B cell (primary cell): Measurements from ENCODE around the gene SNAP47. TPM values are rescaled to one million over a fixed set of nuclear protein-coding genes. Genes with fewer than 3 reads are reported as not detected.

ENCODE experiments used
- ATAC-seq: fragments of 200-7000 bp; cut with Tn5 transposase; one replicate; pipeline ENCODE4 v1.10.0; 2021; ENCODE audit warnings: low read depth, mild to moderate bottlenecking, moderate number of reproducible peaks, moderate library complexity
- CTCF ChIA-PET: fragments of 350-600 bp; sonication (Branson Sonifier 250); formaldehyde crosslinking; loops from one replicate; lab custom pipeline; 2021; ENCODE audit warnings: antibody characterized with exemption, inconsistent platforms; lab: Charles Lee
- POLR2A ChIA-PET: fragments of 350-600 bp; sonication (Branson Sonifier 250); formaldehyde crosslinking; loops from one replicate; lab custom pipeline; 2021; ENCODE audit warnings: antibody characterized with exemption; lab: Charles Lee
- DNase-seq: peaks from one replicate; pipeline ENCODE4 v3.0.0; 2013
- H2AFZ ChIP-seq: 2 replicates; pipeline ENCODE4 v1.6.1; 2012; ENCODE audit warnings: mild to moderate bottlenecking, low read depth, low read length; ENCODE audit not compliant: insufficient read depth, poor library complexity, severe bottlenecking
- H3K27ac ChIP-seq, 2 donors: 1 replicate in 1 of 2; 2 replicates in 1 of 2; pipeline ENCODE4 v1.5.1; 2012 to 2013; ENCODE audit warnings: low read length in 2 of 2, mild to moderate bottlenecking in 2 of 2, moderate library complexity in 1 of 2
- H3K27me3 ChIP-seq, 4 experiments: fragments of 200-600 bp in 1 of 4; sonication (generic) in 1 of 4; replicated peaks in 1 of 4; 1 replicate in 2 of 4; 2 replicates in 2 of 4; pipeline versions ENCODE4 v1.6.1 to v1.7.0; 2013 to 2016; ENCODE audit warnings: low read length in 3 of 4, mild to moderate bottlenecking in 2 of 4, mixed read lengths in 1 of 4, moderate library complexity in 1 of 4; ENCODE audit not compliant: insufficient read depth in 4 of 4, control insufficient read depth in 3 of 4; ENCODE audit errors: control extremely low read depth in 1 of 4
- H3K36me3 ChIP-seq, 2 experiments: replicated peaks in 1 of 2; 1 replicate in 1 of 2; 2 replicates in 1 of 2; pipeline versions ENCODE4 v1.6.1 to v1.7.1; 2013; ENCODE audit warnings: low read length in 1 of 2; ENCODE audit not compliant: insufficient read depth in 2 of 2, control insufficient read depth in 1 of 2; ENCODE audit errors: control extremely low read depth in 1 of 2, extremely low read depth in 1 of 2
- H3K4me1 ChIP-seq, 2 donors: fragments of 200-600 bp in 1 of 2; sonication (generic) in 1 of 2; 1 replicate in 1 of 2; 2 replicates in 1 of 2; pipeline versions ENCODE4 v1.5.1 to v1.6.1; 2013 to 2017; ENCODE audit warnings: low read length in 2 of 2; ENCODE audit not compliant: control insufficient read depth in 2 of 2, insufficient read depth in 2 of 2
- H3K4me2 ChIP-seq: replicated peaks from 2 replicates; pipeline ENCODE3; 2012; ENCODE audit warnings: mild to moderate bottlenecking, low read depth, low read length; ENCODE audit not compliant: poor library complexity, severe bottlenecking
- H3K4me3 ChIP-seq, 5 experiments: fragments of 200-600 bp in 1 of 5; sonication (generic) in 1 of 5; 1 replicate in 3 of 5; 2 replicates in 2 of 5; pipeline versions ENCODE4 v1.5.1 to v1.7.0; 2011 to 2016; ENCODE audit warnings: low read length in 4 of 5, mild to moderate bottlenecking in 4 of 5, low read depth in 2 of 5, control low read depth in 1 of 5, moderate library complexity in 1 of 5; ENCODE audit not compliant: insufficient read depth in 1 of 5; ENCODE audit errors: control extremely low read depth in 1 of 5, extremely low read depth in 1 of 5
- H3K79me2 ChIP-seq: fragments of 200-600 bp; sonication (generic); one replicate; pipeline ENCODE4 v1.6.0; 2016; ENCODE audit warnings: low read length; ENCODE audit not compliant: control insufficient read depth, insufficient read depth
- H3K9ac ChIP-seq: fragments of 200-600 bp; sonication (generic); 2 replicates; pipeline ENCODE4 v1.6.1; 2017; ENCODE audit warnings: mild to moderate bottlenecking, low read length, moderate library complexity
- H3K9me3 ChIP-seq, 3 donors: one replicate each; pipeline versions ENCODE4 v1.6.1 to v1.7.1; 2013; ENCODE audit warnings: low read length in 2 of 3; ENCODE audit not compliant: control insufficient read depth in 2 of 3, insufficient read depth in 1 of 3; ENCODE audit errors: control extremely low read depth in 1 of 3
- H4K20me1 ChIP-seq: 2 replicates; pipeline ENCODE4 v1.6.0; 2012; ENCODE audit warnings: mild to moderate bottlenecking, low read length; ENCODE audit not compliant: insufficient read depth, control insufficient read depth, poor library complexity, severe bottlenecking
- H3K27ac Mint-ChIP-seq: one replicate; pipeline ENCODE4 v1.8.0; 2021; ENCODE audit warnings: mixed read lengths
- H3K27me3 Mint-ChIP-seq: one replicate; pipeline ENCODE4 v1.8.0; 2021; ENCODE audit warnings: mixed read lengths
- H3K4me1 Mint-ChIP-seq: one replicate; pipeline ENCODE4 v1.8.0; 2021; ENCODE audit warnings: mixed read lengths
- H3K4me3 Mint-ChIP-seq: one replicate; pipeline ENCODE4 v1.8.0; 2021; ENCODE audit warnings: mixed read lengths
- H3K9me3 Mint-ChIP-seq: one replicate; pipeline ENCODE4 v1.8.0; 2022; ENCODE audit warnings: mixed read lengths; ENCODE audit not compliant: insufficient read depth
- CTCF ChIP-seq: fragments of 200-600 bp; IDR thresholded peaks from one replicate; pipeline ENCODE4 v1.8.0; 2022; ENCODE audit warnings: antibody characterized with exemption, mild to moderate bottlenecking
- EZH2 ChIP-seq: IDR thresholded peaks from 2 replicates; pipeline ENCODE4 v1.6.1; 2012; ENCODE audit warnings: borderline replicate concordance, low read depth, mild to moderate bottlenecking, moderate library complexity, low read length; ENCODE audit not compliant: insufficient read depth, poor library complexity, severe bottlenecking
- WGBS: methylation state at CpG from one replicate; pipeline ENCODE4 v1.1.5; 2013; ENCODE audit warnings: missing lambda C conversion rate; ENCODE audit not compliant: insufficient coverage; 5-methylcytosine and 5-hydroxymethylcytosine counted together
- intact Hi-C: fragments of 100-400 bp; cut with micrococcal nuclease; formaldehyde crosslinking; loops from one replicate; pipeline ENCODE4 v1.10.0; 2022
- polyA plus RNA-seq: library from polyadenylated mRNA; depleted of rRNA; stranded (reverse); fragments of >200 nt; gene quantifications from 2 replicates; pipeline ENCODE4 v1.2.3, GENCODE V29; 2012
- total RNA-seq, 2 donors: library from RNA; stranded (reverse); fragments of 120-200 nt in 1 of 2; gene quantifications; 1 replicate in 1 of 2; 2 replicates in 1 of 2; pipeline versions ENCODE4 v1.2.3 to v1.2.4, GENCODE V29; 2013 to 2022

Gene SNAP47
- total and polyA plus RNA-seq, 2 donors (not counting 1 experiment from before 2014, with no cell fraction given), result 25.6 to 34.9 TPM

- Histone ChIP-seq H3K9me3 (no peaks in the 10 kb centered on the region), H3K27me3 (no peaks in the 10 kb centered on the region), H2AFZ (no peak overlapping the region), H3K4me1 (peaks cover 0 to 2% of the 10 kb centered on the region in 2 donors), H3K4me2 (no peak overlapping the region), H3K36me3 (peaks cover 0 to 49% of the 10 kb centered on the region in 2 experiments), H4K20me1 (no peaks in the 10 kb centered on the region), H3K27ac (no peak overlapping the region), H3K4me3 (no peak overlapping the region), H3K79me2 (no peaks in the 10 kb centered on the region), H3K9ac (no peak overlapping the region)
- H3K4me1 Mint-ChIP-seq, result peaks cover 7% of the 10 kb centered on the region
- no peak overlapping the region for H3K4me3 Mint-ChIP-seq
- CTCF ChIA-PET, result interaction anchor here (0.9 kb wide), 1 partner anchor 10 kb away, joined by 3 read pairs; no protein-coding TSS in a partner anchor
- no peak for DNase-seq
- ATAC-seq, result no peak
- H3K9me3 Mint-ChIP-seq, result no peaks in the 10 kb centered on the region
- 100% methylated on average over 2 of the region's 7 CpGs for WGBS
- no peak for TF ChIP-seq EZH2
- no peak for TF ChIP-seq CTCF
- intact Hi-C loops, result no loop called here
- no peak overlapping the region for H3K27ac Mint-ChIP-seq
- H3K27me3 Mint-ChIP-seq, result no peaks in the 10 kb centered on the region
- POLR2A ChIA-PET, result no interaction called here
Measured at GRCh38 chr1:227771771-227772170, 36.5 kb downstream of the SNAP47 start.

- Histone ChIP-seq H3K9ac (no peak overlapping the region), H3K4me2 (no peak overlapping the region), H3K27ac (no peak overlapping the region), H3K27me3 (no peaks in the 10 kb centered on the region), H3K36me3 (peaks cover 0 to 32% of the 10 kb centered on the region in 2 experiments), H3K4me1 (no peaks in the 10 kb centered on the region), H3K79me2 (no peaks in the 10 kb centered on the region), H4K20me1 (no peaks in the 10 kb centered on the region), H3K9me3 (no peaks in the 10 kb centered on the region), H3K4me3 (no peak overlapping the region), H2AFZ (no peak overlapping the region)
- intact Hi-C loops, result no loop called here
- WGBS, result 93% methylated on average over 12 of the region's 15 CpGs
- no peaks in the 10 kb centered on the region for H3K9me3 Mint-ChIP-seq
- ChIA-PET POLR2A (no interaction called here), CTCF (no interaction called here)
- no peaks in the 10 kb centered on the region for H3K27me3 Mint-ChIP-seq
- no peak for TF ChIP-seq EZH2
- TF ChIP-seq CTCF, result no peak
- H3K4me3 Mint-ChIP-seq, result no peak overlapping the region
- H3K27ac Mint-ChIP-seq, result no peak overlapping the region
- H3K4me1 Mint-ChIP-seq, result no peaks in the 10 kb centered on the region
- DNase-seq, result no peak
- no peak for ATAC-seq
Measured at GRCh38 chr1:227773558-227773957, 38.3 kb downstream of the SNAP47 start.
